ENCODE measurements around the gene ERLIN1.

DNA sequence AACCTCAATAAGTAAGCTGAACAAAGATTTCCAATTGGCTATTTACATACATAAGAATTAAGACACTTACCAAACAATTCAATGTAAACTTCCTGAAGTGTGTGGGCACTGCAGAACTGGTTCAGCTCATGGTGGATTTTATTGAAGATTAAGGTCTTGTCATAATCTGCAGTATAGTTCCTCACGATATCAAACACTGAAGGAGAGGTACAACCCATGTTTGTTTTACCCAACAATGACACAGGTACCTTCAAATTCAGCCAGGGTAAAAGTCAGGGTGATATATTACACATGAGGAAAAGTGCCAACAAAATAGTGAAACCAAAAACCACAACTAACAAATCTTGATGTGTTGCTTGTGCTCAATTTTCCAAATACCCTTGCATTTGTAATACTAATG lies 10.0 kb downstream of the ERLIN1 start:
- TF ChIP-seq, protein P1, sequence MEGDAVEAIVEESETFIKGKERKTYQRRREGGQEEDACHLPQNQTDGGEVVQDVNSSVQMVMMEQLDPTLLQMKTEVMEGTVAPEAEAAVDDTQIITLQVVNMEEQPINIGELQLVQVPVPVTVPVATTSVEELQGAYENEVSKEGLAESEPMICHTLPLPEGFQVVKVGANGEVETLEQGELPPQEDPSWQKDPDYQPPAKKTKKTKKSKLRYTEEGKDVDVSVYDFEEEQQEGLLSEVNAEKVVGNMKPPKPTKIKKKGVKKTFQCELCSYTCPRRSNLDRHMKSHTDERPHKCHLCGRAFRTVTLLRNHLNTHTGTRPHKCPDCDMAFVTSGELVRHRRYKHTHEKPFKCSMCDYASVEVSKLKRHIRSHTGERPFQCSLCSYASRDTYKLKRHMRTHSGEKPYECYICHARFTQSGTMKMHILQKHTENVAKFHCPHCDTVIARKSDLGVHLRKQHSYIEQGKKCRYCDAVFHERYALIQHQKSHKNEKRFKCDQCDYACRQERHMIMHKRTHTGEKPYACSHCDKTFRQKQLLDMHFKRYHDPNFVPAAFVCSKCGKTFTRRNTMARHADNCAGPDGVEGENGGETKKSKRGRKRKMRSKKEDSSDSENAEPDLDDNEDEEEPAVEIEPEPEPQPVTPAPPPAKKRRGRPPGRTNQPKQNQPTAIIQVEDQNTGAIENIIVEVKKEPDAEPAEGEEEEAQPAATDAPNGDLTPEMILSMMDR (conservative IDR thresholded peaks at IDR 0.05) = no peak
- no peak for TF ChIP-seq EZH2 (IDR thresholded peaks at IDR 0.05; ENCODE audit: low read depth)

All from PC-9 (cell line).